ENCODE data around the gene CHRD. TPM values are rescaled to one million over a fixed set of nuclear protein-coding genes. Genes with fewer than 3 reads are reported as not detected.

Gene CHRD
- total RNA-seq, 1 donor = under 0.01 TPM

DNA sequence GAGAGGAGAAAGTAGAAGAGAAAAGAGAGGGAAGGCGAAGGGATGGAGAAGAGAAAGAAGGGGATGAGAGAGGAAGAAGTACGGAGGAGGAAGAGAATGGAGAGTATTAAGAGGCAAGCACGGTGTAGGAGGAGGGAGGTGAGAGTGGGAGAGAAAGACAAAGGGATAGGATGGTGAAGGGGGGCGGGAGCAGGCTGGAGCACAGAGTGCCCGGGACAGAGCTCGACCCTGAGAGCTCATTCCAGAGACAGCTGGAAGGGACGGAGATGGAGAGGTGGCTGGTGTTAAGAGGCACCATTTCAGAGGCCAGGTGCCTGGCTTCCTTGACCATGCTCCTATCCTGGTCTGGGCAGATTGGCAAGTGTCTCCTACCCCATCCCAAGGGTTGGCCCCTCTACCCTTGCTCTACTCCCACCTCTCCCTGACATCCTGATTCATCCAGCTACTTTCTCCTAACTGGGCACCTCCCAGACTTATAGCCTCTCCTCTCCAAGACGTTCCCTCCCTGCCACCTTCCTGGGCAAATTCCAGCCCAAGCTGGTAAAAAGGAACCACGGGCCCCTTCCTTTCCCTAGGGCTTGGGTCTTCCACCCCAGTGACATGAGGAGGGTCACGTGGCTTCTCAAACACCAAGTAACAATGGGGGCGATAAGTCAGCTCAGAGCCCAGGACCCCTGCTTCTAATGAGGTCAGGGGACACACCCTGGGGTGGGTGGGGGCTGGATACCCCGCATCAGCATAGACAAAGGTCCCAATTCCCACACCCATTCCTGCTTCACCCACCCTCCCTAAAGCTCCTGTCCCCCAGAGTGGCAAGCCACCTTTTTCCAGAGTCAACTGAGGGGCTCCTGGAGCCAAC is 19.6 kb upstream of the CHRD start:
- DNase-seq (ENCODE audit: low read depth in 2 of 3, low spot score in 2 of 3) = no peak

DNA sequence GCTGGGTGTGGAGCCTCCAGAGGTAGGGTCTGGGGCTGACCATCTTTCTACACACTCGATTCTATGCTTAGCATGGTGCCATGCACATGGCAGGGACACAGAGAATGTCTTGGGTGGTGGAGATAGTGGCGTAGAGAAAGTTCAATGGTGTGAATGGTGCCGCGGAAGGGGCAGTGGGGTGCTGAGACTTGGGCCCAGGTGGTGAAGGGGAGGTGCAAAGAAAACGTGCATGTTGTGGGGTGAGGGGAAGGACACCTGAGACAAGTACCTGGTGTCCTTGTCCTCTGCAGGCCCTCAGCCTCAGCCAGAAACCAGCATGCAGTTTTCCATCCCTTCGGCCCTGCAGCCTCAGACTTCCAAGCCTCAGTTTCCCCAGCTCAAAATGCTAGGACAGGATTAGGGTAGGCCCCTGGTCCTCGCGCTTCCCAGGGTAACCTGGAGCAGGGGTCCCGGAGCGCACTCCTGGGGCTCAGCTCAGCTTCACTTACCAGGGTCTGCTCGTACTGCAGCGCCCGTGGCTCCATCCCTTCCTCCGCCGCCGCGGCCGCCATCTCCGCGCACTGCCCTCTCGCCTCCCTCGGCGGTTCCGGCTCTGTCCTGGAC is 18.8 kb upstream of the CHRD start:
- no peak for DNase-seq (ENCODE audit: low read depth in 2 of 3, low spot score in 2 of 3)

DNA sequence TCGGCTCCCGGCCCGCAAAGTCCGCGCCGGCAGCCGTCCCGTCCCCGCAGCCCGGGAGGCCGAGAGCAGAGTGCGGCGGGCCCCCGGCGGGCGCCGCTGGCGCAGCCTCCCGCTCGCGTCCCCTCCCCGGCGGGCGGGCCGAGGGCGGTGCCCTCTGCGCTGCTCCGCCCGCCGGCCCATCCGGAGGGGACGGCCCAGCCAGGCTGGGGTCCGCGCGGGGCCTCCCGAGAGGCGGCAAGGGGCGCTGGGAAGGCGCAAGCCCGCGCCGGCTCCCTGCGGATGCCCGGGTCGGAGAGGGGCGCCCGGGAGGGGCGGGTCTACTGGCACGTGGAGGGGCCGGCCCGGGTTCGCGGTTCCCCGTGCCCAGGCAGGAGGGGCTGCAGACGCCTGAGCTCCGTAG is 18.3 kb upstream of the CHRD start, which contains the start of the genes CLCN2 and POLR2H:
TSS of gene CLCN2 (minus strand) at position 74 of the 400 bp plus-strand sequence. CDS start 126 bp downstream, outside the sequence.
TSS of gene POLR2H (plus strand) at position 179 of the 400 bp plus-strand sequence. CDS start 1,783 bp downstream, outside the sequence.
- peak in 1 of 3 donors; percentile 20 for DNase-seq (ENCODE audit: low read depth in 2 of 3, low spot score in 2 of 3)

DNA sequence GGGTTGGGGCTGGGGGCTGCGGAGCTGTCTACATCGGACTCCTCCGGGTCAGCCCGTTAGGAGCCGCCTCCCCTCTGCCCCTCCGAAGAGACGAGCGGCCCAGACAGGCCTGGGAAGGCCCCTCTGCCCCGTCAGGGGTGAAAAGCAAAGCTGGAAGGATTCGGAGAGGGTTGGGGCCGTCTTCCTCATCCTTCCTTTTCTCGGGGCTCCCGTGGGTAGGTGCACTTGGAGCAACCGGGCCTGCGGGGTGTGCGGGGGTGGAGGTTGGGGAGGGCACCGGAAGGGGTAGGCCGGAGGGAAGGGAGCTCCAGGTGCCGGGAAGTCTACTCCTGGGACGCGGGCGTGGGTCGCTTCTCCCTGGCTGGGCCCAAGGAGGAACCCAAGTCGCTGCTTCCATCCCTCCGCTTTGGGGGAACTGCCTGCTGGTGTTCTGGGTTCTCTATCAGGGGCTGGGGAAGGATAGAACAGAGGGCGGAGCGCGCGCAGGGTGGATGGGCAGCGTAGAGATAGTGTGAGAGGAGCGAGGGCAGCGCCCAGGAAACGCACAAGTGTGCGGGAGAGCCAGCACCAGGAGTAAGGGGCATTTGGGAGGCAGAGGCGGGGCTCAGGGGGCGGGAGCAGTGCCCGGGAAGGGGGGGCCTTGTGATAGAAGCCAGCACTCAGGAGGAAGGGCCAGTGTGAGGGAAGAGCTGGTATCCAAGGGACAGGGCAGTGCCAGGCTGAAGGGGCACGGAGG is 17.8 kb upstream of the CHRD start:
- peak; percentile 19 to 43 (median 28) for DNase-seq (ENCODE audit: low read depth in 2 of 3, low spot score in 2 of 3)

DNA sequence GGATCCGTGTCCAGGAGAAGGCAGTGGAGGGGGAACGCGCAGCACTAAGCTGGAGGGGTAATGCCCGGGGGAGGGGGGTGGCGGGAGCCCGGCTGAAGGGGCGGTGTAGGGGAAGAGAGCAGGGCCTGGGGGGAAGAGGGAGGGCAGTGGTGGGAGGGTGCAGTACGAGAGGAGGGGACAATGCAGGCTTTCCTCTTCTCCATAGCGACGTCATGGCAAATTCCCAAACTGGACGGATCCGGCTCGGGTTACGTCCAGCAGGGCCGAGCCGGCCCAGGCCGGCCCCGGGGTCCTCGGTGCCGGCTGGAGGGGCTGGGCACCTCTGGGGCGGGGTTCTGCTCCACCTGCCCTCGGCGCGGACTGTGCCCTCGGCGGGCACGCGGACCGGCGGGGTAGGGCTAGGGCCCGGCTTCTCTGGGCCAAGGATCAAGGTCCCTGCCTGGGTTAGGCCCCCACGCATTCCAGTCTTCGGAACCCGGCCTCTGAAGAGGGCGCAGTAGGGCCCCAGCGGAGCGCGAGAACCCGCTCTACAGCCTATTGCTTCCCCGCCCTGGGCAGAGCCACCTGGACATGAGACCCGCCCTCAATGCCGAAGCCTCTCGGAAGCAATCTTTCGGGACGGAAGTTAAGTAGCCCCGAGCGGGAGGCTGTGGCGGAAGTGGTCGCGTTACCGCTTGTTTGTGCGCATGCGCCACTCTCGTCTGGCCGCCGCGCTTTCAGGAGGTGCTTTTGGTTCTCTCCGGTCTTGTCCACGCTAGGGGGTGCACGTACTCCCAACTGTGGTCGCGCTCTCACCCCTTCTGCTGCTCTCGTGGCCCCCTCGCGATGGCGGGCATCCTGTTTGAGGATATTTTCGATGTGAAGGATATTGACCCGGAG is 16.9 kb upstream of the CHRD start:
- DNase-seq (ENCODE audit: low read depth in 2 of 3, low spot score in 2 of 3) = peak; percentile 85 to 97 (median 96)

DNA sequence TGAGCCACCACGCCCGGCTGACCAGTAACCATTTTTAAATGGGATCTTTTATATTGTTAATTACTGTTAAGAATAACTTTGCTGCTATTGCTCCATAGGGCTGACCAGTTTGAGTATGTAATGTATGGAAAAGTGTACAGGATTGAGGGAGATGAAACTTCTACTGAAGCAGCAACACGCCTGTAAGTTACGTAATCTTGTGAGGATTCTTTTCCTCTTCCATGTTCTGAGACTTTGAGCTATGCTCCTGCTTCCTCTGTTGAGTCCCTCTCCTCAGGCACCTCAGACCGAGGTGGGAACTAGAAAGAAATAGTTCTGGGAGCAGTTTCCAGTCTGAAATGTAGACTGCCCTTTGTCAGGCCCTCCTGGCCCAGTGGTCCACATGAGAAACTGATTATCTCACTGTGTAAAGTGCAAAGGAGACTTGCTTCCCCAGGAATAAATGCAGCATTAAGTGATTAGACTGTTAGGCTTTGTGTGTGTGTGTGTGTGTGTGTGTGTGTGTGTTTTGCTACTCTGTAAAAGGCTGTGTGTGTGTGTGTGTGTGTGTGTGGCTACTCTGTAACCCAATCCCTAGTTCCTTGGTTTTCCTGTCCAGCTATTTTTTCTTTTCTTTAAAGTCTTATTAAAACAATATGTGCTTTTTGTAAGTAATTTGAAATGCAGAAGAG is 13.1 kb upstream of the CHRD start:
- DNase-seq (ENCODE audit: low read depth in 2 of 3, low spot score in 2 of 3) = no peak

DNA sequence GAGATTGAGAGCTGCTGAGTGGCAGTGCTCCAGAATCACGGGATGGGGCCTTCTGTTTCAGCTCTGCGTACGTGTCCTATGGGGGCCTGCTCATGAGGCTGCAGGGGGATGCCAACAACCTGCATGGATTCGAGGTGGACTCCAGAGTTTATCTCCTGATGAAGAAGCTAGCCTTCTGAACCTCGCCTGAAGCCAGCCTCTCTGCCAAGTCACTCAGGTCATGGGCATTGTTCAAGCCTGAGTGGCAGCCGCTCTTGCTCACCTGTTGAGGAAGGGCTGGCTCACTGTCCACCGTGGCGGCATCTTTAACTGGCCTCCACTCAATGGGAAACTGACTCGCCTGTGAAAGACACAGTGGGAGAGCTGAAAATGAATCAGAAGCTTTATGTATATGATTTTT is 11.7 kb upstream of the CHRD start:
- DNase-seq (ENCODE audit: low read depth in 2 of 3, low spot score in 2 of 3) = no peak

DNA sequence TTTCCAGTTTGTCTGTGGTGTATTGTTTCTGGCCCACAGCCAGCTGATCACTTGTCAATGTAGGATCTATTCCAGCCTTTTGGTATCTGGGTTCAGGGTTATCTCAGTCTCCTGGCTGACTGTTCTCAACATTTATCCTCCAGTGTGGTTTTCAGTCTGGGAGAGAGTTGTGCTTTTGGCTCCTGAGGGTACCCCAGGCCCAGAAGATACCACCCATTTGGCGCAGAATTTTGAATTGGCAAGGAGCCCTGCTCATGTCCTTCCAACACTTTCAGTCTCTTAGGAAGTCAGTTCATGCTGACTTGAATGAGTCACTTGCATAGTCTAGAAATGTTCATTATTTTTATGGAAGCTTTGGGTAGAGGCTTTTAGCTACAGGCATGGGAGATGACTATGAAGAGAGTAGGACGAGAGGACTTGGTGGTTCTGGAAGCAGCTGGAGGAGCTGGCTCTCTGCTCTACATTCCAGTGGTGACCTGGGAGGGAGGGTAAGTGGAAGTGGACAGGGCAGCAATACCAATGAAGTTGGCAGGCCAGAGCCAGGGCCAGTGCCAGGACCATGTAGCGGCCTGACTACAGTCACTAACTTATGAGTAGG is 11.2 kb upstream of the CHRD start:
- no peak for DNase-seq (ENCODE audit: low read depth in 2 of 3, low spot score in 2 of 3)

DNA sequence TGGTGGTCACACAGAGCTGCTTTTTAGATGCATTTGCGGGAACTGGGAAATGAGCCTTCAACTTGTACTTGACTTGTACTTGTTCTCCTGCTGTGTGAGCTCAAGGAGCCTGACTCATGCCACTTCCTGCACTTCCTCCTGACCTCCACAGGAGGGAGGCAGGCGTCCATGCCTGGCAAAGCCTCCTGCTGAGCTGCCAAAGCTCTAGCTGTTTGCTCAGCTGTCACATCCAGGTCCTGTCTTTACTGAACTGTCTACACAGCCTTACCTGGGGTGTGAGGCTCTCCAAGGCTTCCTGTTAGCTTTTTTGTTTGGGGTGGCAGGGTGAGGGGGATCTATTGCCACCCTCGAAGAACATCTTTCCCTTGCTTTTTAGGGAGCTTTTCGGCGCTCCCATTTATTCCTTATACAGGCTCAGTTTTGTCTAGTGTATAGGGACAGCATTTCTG is 8.3 kb upstream of the CHRD start:
- DNase-seq (ENCODE audit: low read depth in 2 of 3, low spot score in 2 of 3) = peak in 2 of 3 donors; percentile 82 to 90

DNA sequence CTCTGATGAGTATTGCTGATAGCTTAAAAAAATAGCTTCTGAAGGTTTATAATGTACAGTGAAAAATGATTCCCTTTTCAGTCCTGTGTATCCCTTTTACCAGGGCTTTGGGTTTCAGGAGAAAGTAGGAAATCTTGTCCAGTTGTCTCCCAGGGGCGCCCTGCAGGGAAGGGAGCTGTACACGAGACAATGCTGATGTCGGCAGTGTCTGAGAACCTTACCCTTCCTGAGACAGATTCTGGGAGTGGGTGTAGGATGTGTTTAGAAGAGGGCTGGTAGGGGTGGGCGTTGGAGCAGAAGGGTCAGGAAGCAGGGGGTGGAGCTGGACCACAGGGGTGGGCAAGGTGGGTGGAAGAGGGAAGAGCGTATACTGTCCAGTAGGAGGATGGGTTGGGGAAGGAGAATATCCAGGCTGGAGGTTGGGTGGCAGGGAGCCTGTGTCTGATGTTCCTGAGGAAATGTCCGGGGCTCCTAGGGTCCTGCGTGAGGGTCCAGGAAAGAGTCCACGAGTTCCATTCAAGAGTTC is 7.5 kb upstream of the CHRD start:
- no peak for DNase-seq (ENCODE audit: low read depth in 2 of 3, low spot score in 2 of 3)

DNA sequence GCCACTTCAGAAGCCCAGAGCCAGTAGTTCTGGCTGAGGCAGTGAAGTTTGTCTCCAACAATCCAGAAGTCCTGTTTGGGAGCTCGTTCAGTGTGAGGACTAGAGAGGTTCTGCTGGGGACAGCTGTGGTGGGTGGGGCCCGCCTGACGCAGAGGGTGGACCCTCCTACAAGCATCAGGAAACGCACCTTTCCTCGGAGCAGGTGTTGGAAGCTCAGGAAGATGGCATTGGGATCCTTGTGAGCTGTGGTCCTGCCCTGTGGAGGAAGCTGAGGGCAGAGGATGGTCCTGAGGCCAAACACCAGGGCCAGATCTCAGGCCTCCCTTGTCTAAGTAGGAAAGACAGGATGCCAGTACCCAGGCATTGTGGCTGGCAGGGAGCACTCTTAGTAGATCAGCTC is 6.9 kb upstream of the CHRD start:
- DNase-seq (ENCODE audit: low read depth in 2 of 3, low spot score in 2 of 3) = no peak

DNA sequence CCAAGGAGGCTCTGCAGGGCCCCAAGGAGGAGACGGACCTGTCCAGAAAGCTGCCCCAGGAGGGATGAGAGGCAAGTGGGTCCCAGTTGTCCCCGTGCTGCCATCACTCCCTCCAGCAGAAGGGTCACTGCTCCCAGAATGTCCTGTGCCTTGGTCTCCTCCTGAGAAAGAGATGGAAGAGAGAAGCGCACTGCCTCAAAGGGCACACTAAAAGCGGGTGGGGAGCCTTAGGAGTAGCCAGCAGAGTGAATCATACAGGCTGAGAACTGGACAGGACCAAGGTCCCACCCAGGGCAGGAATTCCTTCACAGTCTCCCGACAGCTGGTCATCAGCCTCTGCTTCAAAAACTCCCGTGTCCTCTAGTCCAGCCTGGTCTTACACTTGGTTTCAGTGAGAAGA is 6.4 kb upstream of the CHRD start:
- DNase-seq (ENCODE audit: low read depth in 2 of 3, low spot score in 2 of 3) = no peak

DNA sequence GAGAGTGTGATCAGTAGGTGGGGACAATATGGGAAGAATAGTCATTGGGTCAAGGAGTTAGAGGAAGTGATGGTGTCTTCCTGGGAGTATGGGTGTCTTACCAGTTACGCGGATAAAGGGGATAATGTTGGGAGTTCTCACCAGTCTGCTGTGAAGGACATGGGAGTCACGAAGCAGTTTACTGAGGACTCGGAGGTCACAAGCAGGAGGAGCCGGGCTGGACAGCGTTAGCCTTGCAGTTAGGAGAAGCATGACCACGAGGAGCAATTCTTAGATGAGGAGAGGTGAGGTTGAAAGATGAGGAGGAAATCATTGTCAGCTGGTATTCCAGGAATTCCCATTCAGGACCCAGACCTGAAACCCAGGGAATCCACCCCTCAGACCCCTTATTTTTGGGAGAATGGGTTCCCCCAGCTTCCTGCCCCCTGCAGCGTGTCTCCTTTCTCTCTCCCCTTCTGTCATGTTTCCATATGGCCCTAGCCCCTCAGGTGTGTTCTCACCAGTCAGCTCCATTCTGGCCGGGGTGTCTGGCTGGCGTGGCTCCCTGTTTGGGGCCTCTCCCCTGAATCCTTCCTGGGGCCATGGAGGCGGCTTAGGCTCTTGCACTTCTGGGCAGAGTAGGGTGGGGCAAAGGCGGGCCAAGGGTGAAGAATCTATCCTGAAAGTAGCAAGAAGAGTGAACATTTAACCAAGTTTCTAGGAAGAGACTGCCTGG is 4.0 kb upstream of the CHRD start:
- DNase-seq (ENCODE audit: low read depth in 2 of 3, low spot score in 2 of 3) = no peak

DNA sequence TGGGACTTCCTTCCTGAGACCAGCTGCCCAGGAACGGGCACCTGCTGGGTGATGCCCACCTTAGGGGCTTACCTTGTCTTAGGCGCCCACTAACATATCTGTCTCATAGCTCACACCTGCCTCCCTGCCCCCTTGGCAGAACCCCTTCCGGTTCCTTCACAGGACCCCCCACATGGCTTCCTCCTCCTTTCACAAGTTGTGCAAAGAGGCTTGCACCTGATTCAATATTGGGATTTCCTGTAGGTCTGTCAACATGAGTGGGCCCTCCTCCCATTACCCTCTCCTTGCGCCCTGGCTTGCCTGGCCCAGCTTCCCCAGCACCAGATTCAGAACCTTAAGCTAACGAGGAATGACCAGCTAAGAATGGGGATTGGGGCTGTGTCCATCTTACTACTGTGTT is 2.5 kb upstream of the CHRD start:
- DNase-seq (ENCODE audit: low read depth in 2 of 3, low spot score in 2 of 3) = no peak

DNA sequence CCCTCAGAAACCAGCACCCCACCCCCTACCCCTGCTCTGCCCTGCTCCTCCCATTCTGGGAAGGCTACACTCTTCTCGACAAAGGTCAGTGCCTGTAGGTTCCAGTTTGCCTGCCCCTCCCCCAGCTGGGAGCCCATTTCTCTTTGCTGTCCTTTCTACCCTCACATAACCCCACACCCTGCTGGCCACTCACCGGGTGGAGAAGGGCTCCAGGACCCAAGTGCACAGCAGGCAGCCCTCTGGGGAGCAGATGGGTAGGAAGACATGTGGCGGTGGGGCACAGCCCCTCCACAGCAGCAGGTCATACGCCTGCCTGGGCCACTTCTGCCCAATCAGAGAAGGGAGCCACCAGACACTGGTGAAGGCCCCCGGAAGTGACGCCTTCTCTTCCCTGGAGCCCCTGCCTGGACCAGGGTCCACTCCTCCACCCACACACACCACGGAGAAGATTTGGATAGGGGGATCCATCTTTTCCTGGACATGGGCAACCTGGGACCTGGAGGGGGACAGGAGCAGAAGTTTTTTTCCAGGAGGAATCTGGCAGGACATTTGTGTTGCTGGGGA is 1.9 kb upstream of the CHRD start, which contains the start of gene THPO:
TSS of gene THPO (minus strand) at position 326 of the 564 bp plus-strand sequence. CDS start 1,948 bp downstream, outside the sequence.
- DNase-seq (ENCODE audit: low read depth in 2 of 3, low spot score in 2 of 3) = no peak

DNA sequence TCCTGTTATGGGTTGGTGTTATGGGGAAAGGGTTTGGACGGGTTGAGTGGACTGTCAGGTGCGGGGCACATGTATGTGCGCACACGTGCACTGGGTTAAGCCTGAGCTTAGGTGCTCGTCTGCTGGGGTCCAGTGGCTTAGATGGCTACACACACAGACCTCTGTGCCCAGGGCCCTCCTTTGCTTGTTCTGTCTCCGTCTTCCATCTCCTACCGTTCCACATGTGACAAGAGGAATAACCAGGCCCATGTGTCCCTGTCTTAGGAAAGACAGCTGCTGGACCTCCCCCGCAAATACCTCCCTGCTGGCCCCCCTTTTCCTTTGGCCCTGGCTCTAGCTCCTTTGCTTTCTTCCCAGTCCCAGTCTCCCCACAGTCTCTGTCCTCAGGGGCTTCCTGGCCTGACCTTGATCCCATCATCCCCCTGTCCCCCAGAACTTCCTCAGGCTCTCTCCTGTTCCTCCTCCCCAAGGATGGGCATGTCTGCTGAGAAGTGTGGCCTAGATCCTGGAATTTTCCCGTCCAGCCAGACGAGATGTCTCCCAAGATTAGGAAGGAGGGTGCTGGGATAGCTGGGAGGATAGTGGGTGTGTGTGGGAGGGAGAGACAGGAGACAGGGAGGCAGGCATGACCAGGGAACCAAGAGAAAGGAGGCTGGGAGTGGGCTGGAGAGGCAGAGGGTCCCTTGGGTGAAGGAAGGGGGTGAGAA is 1.1 kb upstream of the CHRD start:
- DNase-seq (ENCODE audit: low read depth in 2 of 3, low spot score in 2 of 3) = no peak

DNA sequence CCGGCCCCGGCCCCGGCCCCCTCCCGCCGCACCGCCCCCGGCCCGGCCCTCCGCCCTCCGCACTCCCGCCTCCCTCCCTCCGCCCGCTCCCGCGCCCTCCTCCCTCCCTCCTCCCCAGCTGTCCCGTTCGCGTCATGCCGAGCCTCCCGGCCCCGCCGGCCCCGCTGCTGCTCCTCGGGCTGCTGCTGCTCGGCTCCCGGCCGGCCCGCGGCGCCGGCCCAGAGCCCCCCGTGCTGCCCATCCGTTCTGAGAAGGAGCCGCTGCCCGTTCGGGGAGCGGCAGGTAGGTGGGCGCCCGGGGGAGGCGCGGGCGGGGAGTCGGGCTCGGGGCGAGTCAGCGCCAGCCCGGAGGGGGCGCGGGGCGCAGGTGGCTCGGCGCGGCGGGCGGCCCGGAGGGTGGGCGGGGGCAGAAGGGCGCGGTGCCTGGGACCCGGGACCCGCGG is 352 bp downstream of the CHRD start:
- peak in 2 of 3 donors; percentile 37 to 45 for DNase-seq (ENCODE audit: low read depth in 2 of 3, low spot score in 2 of 3)
